Spinal cord (tissue), 10 donors: ENCODE results near the gene TTC9C. TPM values are rescaled to one million over a fixed set of nuclear protein-coding genes. Genes with fewer than 3 reads are reported as not detected.

Source experiments
- DNase-seq, 6 donors: peaks; one replicate each; pipeline versions ENCODE4 v3.0.0 to v3.0.0-alpha.2; 2013 to 2015; ENCODE audit warnings: low spot score in 6 of 6, low read depth in 4 of 6
- H3K27ac ChIP-seq: one replicate; pipeline ENCODE4 v1.5.1; 2013; ENCODE audit warnings: low read depth, low read length, control low read depth
- H3K27me3 ChIP-seq: one replicate; pipeline ENCODE4 v1.6.1; 2013; ENCODE audit warnings: low read length; ENCODE audit not compliant: control insufficient read depth, insufficient read depth
- H3K36me3 ChIP-seq: one replicate; pipeline ENCODE4 v1.6.1; 2013; ENCODE audit warnings: low read length; ENCODE audit not compliant: control insufficient read depth, insufficient read depth
- H3K4me1 ChIP-seq: one replicate; pipeline ENCODE4 v1.6.1; 2013; ENCODE audit warnings: low read length; ENCODE audit not compliant: control insufficient read depth, insufficient read depth
- H3K4me3 ChIP-seq: one replicate; pipeline ENCODE4 v1.5.1; 2013; ENCODE audit warnings: low read depth, low read length, control low read depth
- H3K9me3 ChIP-seq: one replicate; pipeline ENCODE4 v1.6.1; 2013; ENCODE audit warnings: low read length; ENCODE audit not compliant: control insufficient read depth, insufficient read depth
- WGBS: methylation state at CpG from one replicate; pipeline ENCODE4 v1.1.5; 2013; ENCODE audit warnings: missing lambda C conversion rate; ENCODE audit not compliant: insufficient coverage; 5-methylcytosine and 5-hydroxymethylcytosine counted together
- long read RNA-seq, 4 donors: transcript quantifications; one replicate each; lab custom pipeline, GENCODE V29; 2026
- polyA plus RNA-seq, 2 donors: library from polyadenylated mRNA; unstranded; fragments of 120-200 nt; gene quantifications; one replicate each; pipeline ENCODE4 v1.2.1, GENCODE V29; 2013; ENCODE audit not compliant: insufficient read length in 2 of 2
- total RNA-seq, 2 donors: library from RNA; depleted of rRNA in 1 of 2; stranded (reverse); fragments of 120-200 nt in 1 of 2; fragments of >200 nt in 1 of 2; gene quantifications; one replicate each; pipeline versions ENCODE4 v1.2.3 to v1.2.4, GENCODE V29; 2013 to 2014
- donor health status: healthy.

Gene TTC9C, protein sequence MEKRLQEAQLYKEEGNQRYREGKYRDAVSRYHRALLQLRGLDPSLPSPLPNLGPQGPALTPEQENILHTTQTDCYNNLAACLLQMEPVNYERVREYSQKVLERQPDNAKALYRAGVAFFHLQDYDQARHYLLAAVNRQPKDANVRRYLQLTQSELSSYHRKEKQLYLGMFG
- total RNA-seq (10 to 100 TPM; 30.7 to 40.9 TPM), polyA plus RNA-seq (10 to 100 TPM; 34.8 to 47.5 TPM)
- long read RNA-seq, donor 1, transcript TTC9C-202 (3 exons, 1,080 nt): major isoform, 13 of 26 reads
- long read RNA-seq, donor 1, transcript TTC9C-206 (1 exons, 346 nt): minor isoform, 10 of 26 reads
- long read RNA-seq, donor 1, partial matches to known transcripts: 0 of 26 reads
- long read RNA-seq, donor 1, other reads (novel, unspliced or antisense): 0 of 26 reads
- long read RNA-seq, donor 2, partial matches to known transcripts: 0 of 9 reads
- long read RNA-seq, donor 2, other reads (novel, unspliced or antisense): 0 of 9 reads
- long read RNA-seq, donor 3, transcript TTC9C-206 (1 exons, 346 nt): major isoform, 12 of 20 reads
- long read RNA-seq, donor 3, transcript TTC9C-202 (3 exons, 1,080 nt): minor isoform, 7 of 20 reads
- long read RNA-seq, donor 3, partial matches to known transcripts: 0 of 20 reads
- long read RNA-seq, donor 3, other reads (novel, unspliced or antisense): 0 of 20 reads
- long read RNA-seq, donor 4, transcript TTC9C-206 (1 exons, 346 nt): minor isoform, 6 of 23 reads
- long read RNA-seq, donor 4, transcript TTC9C-202 (3 exons, 1,080 nt): major isoform, 10 of 23 reads
- long read RNA-seq, donor 4, partial matches to known transcripts: 5 of 23 reads
- long read RNA-seq, donor 4, other reads (novel, unspliced or antisense): 0 of 23 reads

DNA sequence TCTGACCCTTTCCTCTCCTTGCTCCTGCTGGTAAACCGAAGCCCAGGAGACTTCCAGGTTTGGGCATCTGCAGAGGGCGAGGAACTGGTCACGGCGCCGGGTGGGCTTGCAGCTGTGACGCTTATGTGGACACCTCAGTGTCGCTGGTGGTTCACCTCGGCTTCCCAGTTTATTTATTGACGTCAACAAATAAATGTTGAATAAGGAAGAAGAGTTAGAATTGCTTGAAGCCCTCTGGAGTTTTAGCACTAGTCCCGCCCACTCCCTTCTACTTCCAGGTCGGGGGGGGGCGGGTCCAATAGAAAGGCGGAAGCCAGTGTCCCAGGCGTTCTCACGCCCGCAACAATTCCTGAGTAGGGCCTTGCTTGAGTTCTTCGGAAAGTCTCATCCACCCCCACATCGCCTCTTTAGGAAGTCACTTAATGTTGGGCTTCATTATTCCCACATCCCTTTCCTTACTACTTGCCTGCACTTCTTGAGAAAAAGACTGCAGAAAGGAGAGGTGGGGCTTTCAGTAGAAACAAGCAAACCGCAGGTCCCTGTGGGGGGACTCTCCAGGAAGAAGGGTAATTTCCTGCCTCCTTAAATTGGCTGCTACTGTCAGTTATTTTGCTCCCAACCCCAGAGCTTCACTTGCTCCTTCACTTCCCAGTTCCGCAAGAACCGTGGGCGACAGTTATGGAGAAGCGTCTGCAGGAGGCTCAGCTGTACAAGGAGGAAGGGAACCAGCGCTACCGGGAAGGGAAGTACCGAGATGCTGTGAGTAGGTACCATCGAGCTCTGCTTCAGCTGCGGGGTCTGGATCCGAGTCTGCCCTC is at the start of gene TTC9C:
TSS of gene TTC9C (plus strand) at position 316 of the 818 bp plus-strand sequence. CDS start at position 679, 363 bp downstream.
- Histone ChIP-seq H3K27ac (peak within 1 kb of the TSS; percentile 100), H3K9me3 (no peaks in the 10 kb centered on the region), H3K4me3 (peak within 1 kb of the TSS; percentile 99), H3K4me1 (peaks cover 24% of the 10 kb centered on the region), H3K27me3 (no peaks in the 10 kb centered on the region), H3K36me3 (peaks cover 28% of the 10 kb centered on the region)
- 0% methylated on average over 15 of the region's 29 CpGs for WGBS
- peak; percentile 78 to 97 (median 88) for DNase-seq

DNA sequence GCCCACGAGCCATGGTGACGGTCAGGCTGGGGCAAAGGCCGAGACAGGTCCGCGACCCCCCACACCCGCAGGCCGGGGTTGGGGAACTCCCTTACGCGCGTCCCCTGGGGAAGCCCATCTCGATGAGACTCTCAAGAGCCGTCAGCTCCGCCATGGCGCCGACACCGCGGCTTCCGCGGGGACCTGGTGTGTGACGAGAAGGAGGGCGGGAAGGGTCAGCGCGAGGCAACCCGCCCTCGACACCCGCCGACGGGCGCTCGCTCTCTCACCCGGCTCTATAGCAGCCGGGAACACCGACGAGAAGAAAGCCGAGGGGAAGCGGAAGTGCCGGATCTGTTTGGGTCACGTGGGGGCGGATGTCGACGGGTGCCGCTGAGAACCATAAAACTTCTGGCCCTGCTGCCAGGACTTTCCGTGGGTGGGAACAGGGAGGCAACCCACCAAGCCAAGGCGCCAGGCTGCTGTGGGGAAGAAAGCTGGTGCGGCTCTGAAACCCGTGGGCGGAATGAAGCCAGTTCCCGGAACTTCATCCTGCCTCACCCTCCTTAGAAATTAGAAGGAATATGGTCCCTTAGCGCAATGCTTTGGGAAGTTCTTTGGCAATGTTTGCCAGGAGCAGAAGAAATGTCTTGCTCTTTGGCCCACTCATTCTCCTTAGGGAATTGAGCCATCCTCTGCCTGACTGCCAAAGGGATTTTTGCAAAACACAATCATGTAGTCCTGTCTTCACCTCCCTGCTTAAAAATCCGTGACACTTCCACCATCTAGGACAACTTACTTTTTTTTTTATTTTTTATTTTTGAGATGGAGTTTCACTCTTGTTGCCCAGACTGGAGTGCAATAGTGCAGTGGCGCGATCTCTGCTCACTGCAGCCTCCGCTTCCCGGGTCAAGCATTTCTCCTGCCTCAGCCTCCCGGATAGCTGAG is 49.3 kb upstream of the TTC9C start, which contains the start of gene UBXN1:
TSS of gene UBXN1 (minus strand) at position 304 of the 927 bp plus-strand sequence. CDS start at position 154, 150 bp downstream.
- Histone ChIP-seq H3K36me3 (peaks cover 23% of the 10 kb centered on the region), H3K9me3 (no peaks in the 10 kb centered on the region), H3K4me1 (peaks cover 20% of the 10 kb centered on the region), H3K27me3 (no peaks in the 10 kb centered on the region), H3K27ac (peak within 1 kb of the TSS; percentile 93), H3K4me3 (peak within 1 kb of the TSS; percentile 99)
- WGBS: 2% methylated on average over 49 of the region's 55 CpGs
- peak in 5 of 6 donors; percentile 73 to 97 (median 87) for DNase-seq

DNA sequence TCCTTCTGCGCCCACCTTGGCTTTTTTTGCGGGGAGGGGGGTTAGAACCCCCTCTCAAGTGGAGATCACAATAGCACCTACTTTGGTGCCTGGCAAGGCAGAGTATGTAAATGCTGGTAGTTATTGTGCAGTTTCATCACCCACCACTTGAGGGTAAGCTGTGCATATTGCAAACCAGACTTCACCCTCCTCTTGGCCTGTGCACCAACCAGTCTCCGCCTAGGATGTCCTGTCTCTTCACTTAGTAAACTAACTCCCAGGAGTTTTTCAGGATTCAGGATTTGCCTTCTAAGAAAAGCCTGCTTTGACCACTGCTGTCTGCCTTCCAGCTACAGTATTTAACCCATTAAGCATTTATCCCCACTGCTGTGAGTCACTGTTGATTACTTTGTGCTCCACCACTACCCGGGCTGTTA is 47.5 kb upstream of the TTC9C start:
- peak in 2 of 6 donors; percentile 19 to 49 for DNase-seq
- Histone ChIP-seq H3K36me3 (peaks cover 12% of the 10 kb centered on the region), H3K9me3 (no peaks in the 10 kb centered on the region), H3K4me1 (peaks cover 20% of the 10 kb centered on the region), H3K4me3 (no peak overlapping the region), H3K27ac (no peak overlapping the region), H3K27me3 (no peaks in the 10 kb centered on the region)
- 22% methylated on average over 1 of the region's 4 CpGs for WGBS

DNA sequence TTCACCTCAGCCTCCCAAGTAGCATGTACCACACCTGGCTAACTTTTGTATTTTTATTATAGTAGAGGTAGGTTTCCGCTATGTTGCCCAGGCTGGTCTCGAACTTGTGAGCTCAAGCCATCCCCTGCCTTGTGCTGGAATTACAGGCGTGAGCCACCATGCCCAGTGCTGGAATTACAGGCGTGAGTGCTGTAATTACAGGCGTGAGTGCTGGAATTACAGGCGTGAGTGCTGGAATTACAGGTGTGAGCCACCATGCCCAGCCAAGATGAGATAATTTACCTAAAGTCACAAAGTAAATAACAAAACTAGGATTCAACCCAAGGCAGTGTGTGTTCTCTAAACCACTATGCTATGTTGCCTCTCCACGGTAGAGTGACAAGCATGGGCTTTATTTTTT is 45.8 kb upstream of the TTC9C start:
- H3K4me1 ChIP-seq: peaks cover 18% of the 10 kb centered on the region
- H3K27ac ChIP-seq: no peak overlapping the region
- 94% methylated on average over 4 of the region's 7 CpGs for WGBS

DNA sequence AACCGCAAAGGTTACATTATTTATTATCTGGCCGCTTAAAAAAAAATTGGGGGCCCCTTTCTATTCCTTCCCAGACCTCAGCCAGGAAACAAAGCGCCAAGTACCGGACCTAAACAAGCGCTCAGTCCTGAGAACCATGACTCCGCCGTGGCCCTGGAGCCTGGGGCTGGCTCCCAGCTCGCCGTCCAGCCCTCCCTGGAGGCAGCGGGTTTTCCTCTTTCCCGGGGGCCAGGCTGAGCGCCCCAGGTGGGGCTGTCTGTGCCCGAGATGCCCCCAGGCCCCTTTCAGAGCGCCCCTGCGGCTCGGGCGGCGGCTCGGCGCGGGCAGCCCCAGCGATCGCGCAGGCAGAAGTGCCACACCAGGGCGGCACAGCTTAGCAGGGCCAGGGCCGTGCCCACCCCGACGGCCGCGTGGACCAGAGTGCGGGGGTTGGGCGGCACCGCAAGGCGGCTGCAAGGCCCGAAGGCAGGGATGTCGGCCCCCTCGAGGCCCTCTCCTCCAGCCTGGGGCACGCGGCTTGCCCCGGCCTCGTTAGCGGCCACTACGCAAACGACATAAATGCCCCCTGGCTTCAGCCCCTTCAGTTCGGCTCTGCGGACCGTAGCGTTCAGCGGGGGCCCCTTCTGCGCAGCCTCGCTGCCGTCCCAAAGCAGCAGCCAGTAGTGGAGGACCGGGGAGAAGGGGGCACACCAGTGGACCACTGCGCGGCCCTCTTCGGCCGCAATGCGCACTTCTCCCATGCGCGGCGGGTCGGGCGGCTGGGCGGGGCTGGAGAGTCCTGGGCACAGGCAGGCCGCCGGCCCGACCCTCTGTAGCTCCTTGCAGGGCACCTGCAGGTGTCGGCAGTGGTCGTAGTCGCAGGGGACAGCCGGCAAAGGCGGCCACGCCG is 40.5 kb upstream of the TTC9C start:
- no peak overlapping the region for H3K27ac ChIP-seq
- peak overlapping the region; percentile 12 for H3K4me3 ChIP-seq
- peaks cover 10% of the 10 kb centered on the region for H3K4me1 ChIP-seq
- 18% methylated on average over 74 of the region's 74 CpGs for WGBS
- H3K36me3 ChIP-seq: peaks cover 42% of the 10 kb centered on the region
- peaks cover 11% of the 10 kb centered on the region for H3K27me3 ChIP-seq
- H3K9me3 ChIP-seq: no peaks in the 10 kb centered on the region
- no peak for DNase-seq

More for the DNA sequence above, 45.8 kb upstream of the TTC9C start:
- Histone ChIP-seq H3K36me3 (no peaks in the 10 kb centered on the region), H3K4me3 (no peak overlapping the region), H3K27me3 (peaks cover 2% of the 10 kb centered on the region), H3K9me3 (no peaks in the 10 kb centered on the region)
- no peak for DNase-seq

DNA sequence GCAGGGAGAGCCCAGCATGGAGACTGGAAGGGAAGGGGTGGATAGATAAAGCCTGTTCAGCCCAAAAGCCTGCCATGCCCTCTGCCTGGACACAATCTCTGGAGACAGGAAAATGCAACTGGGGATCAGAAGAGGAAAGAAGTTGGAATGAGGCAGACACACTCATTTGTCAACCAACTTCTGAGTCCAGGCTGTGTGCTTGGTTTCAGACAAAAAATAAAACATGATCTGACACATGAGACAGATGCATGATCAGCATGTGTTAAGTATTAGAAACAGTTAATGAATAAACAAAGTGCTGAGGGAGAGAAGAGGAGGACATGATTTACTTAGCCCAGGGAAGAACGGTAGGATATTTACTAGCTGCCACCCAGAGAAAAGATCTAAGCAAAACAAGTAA is 39.8 kb upstream of the TTC9C start:
- Histone ChIP-seq H3K9me3 (no peaks in the 10 kb centered on the region), H3K27ac (peak overlapping the region; percentile 50), H3K4me3 (peak overlapping the region; percentile 12), H3K36me3 (peaks cover 49% of the 10 kb centered on the region), H3K27me3 (peaks cover 11% of the 10 kb centered on the region), H3K4me1 (peaks cover 10% of the 10 kb centered on the region)
- DNase-seq: no peak
- no CpG with 5 or more reads among the region's 1 CpG for WGBS

DNA sequence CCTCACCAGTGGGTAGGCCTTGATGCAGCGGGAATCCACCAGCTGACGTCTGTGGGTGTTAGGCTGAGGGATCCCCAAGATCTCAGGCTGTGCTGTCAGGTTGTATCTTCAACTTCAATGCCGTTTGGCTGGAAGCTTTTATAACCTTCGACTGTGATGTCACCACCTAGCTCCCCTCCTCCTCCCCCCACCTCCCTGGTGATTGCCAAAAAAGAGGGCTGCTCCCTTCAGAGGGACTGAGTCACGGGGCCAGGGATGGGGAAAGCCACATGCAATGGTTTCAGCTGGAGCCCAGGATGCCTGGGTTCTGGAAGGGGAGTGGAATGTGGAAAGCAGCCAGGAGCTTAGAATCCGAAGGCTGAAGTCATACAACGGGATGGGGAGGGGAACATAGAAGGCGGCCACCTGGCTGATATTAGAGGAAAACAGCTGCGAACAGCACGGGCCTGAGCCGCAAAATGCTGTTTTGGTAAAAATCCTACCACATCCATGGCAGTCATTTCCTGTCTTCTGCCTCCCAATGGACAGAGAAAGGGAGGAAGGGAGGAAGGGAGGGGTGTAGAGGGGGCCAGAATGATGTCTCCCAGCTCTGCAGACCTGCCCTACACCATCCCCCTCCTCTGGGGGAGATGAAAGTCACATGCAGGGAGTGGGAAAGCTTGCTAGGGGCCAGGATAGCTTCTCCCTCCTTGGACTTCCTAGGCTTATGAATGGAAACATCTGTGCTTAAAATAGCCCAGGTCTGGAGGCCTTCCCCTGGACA is 38.7 kb upstream of the TTC9C start, which contains the start of gene LRRN4CL:
TSS of gene LRRN4CL (minus strand) at position 110 of the 763 bp plus-strand sequence. CDS start 1,022 bp downstream, outside the sequence.
- peaks cover 11% of the 10 kb centered on the region for H3K27me3 ChIP-seq
- no peaks in the 10 kb centered on the region for H3K9me3 ChIP-seq
- peak in 1 of 6 donors; percentile 47 for DNase-seq
- peaks cover 10% of the 10 kb centered on the region for H3K4me1 ChIP-seq
- WGBS: 62% methylated on average over 6 of the region's 11 CpGs
- H3K27ac ChIP-seq: peak within 1 kb of the TSS; percentile 50
- H3K36me3 ChIP-seq: peaks cover 57% of the 10 kb centered on the region
- H3K4me3 ChIP-seq: peak within 1 kb of the TSS; percentile 12
